Peyer's patch (tissue), 4 donors: Measurements from ENCODE around the gene BRI3. TPM values are rescaled to one million over a fixed set of nuclear protein-coding genes. Genes with fewer than 3 reads are reported as not detected.

Experiments
- DNase-seq, 3 donors: peaks; one replicate each; pipeline ENCODE4 v3.0.0-alpha.2; 2017 to 2019
- H3K27ac ChIP-seq, 4 donors: fragments of 200-600 bp; sonication (generic); one replicate each; pipeline ENCODE4 v1.5.1; 2016 to 2019
- H3K27me3 ChIP-seq, 2 donors: fragments of 200-600 bp; sonication (generic); one replicate each; pipeline ENCODE4 v1.5.1; 2019
- H3K36me3 ChIP-seq, 3 donors: fragments of 200-600 bp; sonication (generic); one replicate each; pipeline ENCODE4 v1.5.1; 2016 to 2019
- H3K4me1 ChIP-seq, 4 donors: fragments of 200-600 bp; sonication (generic); one replicate each; pipeline ENCODE4 v1.5.1; 2016 to 2019
- H3K4me3 ChIP-seq, 4 donors: fragments of 200-600 bp; sonication (generic); 1 replicate in 3 of 4; 2 replicates in 1 of 4; pipeline ENCODE4 v1.5.1; 2016 to 2019; ENCODE audit warnings: mild to moderate bottlenecking in 1 of 4
- H3K9me3 ChIP-seq, 4 donors: fragments of 200-600 bp; sonication (generic); one replicate each; pipeline ENCODE4 v1.5.1; 2016 to 2019; ENCODE audit warnings: mild to moderate bottlenecking in 1 of 4
- CTCF ChIP-seq, 6 experiments: fragments of 450-650 bp in 4 of 6; fragments of 200-600 bp in 2 of 6; sonication (generic) in 1 of 6; IDR thresholded peaks; one replicate each; pipeline ENCODE4 v1.5.1; 2017 to 2019; ENCODE audit warnings: antibody characterized with exemption in 6 of 6, mild to moderate bottlenecking in 3 of 6, moderate library complexity in 1 of 6
- POLR2A ChIP-seq, 2 donors: fragments of 450-650 bp; IDR thresholded peaks; one replicate each; pipeline ENCODE4 v1.5.1; 2017; ENCODE audit warnings: antibody characterized with exemption in 2 of 2, mild to moderate bottlenecking in 2 of 2, moderate library complexity in 2 of 2
- total RNA-seq, 4 donors: library from RNA; depleted of rRNA; stranded (reverse); fragments of >200 nt; gene quantifications; one replicate each; pipeline ENCODE4 v1.1.0, GENCODE V29; 2016

Gene BRI3
- total RNA-seq, 4 donors from 2014 or later: 21.5 to 91.2 (median 69.6) TPM

GRCh38 chr7:98303176-98303865 lies 21.8 kb downstream of the BRI3 start:
- Histone ChIP-seq H3K4me3 (no peak overlapping the region), H3K36me3 (peaks cover 0 to 39% (median 0%) of the 10 kb centered on the region in 3 donors), H3K4me1 (no peaks in the 10 kb centered on the region), H3K27ac (no peak overlapping the region), H3K27me3 (no peaks in the 10 kb centered on the region), H3K9me3 (no peaks in the 10 kb centered on the region)
- TF ChIP-seq POLR2A (IDR thresholded peaks at IDR 0.05) (no peak), CTCF (IDR thresholded peaks at IDR 0.05) (no peak)
- no peak for DNase-seq

DNA sequence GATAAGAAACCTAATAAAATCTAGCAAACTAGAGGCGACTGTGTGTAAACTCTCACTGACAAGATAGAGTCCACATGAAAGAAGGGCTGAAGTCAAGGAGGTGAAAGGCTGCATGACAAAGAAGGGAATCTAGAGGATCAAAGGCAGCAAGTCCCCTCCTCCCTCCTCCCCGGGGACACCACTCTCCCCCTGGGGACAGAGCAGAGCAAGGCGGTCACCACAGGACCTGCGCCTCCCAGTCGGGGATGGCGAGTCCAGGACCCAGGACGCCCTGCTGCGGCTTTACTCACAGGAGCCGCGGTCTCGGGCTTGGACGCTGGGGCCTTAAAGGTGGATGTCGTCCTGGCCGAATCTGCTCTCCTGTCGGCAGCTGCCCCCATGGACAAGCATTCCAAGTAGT lies 22.4 kb downstream of the BRI3 start:
- H3K4me3 ChIP-seq: no peak overlapping the region
- H3K4me1 ChIP-seq: no peaks in the 10 kb centered on the region
- no peak for DNase-seq
- H3K27ac ChIP-seq: no peak overlapping the region
- no peak for TF ChIP-seq POLR2A (IDR thresholded peaks at IDR 0.05)
- TF ChIP-seq CTCF (IDR thresholded peaks at IDR 0.05): no peak
- H3K36me3 ChIP-seq: peaks cover 0 to 43% (median 0%) of the 10 kb centered on the region in 3 donors
- no peaks in the 10 kb centered on the region for H3K9me3 ChIP-seq
- no peaks in the 10 kb centered on the region for H3K27me3 ChIP-seq

GRCh38 chr7:98305951-98306535 lies 24.6 kb downstream of the BRI3 start:
- Histone ChIP-seq H3K4me1 (no peaks in the 10 kb centered on the region), H3K9me3 (no peaks in the 10 kb centered on the region), H3K27me3 (no peaks in the 10 kb centered on the region), H3K4me3 (no peak overlapping the region), H3K27ac (no peak overlapping the region), H3K36me3 (peaks cover 0 to 57% (median 0%) of the 10 kb centered on the region in 3 donors)
- TF ChIP-seq CTCF (IDR thresholded peaks at IDR 0.05): no peak
- TF ChIP-seq POLR2A (IDR thresholded peaks at IDR 0.05): no peak
- DNase-seq: no peak

- Histone ChIP-seq H3K4me3 (no peak overlapping the region), H3K9me3 (no peaks in the 10 kb centered on the region), H3K27me3 (no peaks in the 10 kb centered on the region), H3K36me3 (peaks cover 0 to 56% (median 0%) of the 10 kb centered on the region in 3 donors), H3K4me1 (no peaks in the 10 kb centered on the region), H3K27ac (no peak overlapping the region)
- TF ChIP-seq CTCF (IDR thresholded peaks at IDR 0.05) (no peak), POLR2A (IDR thresholded peaks at IDR 0.05) (no peak)
- DNase-seq: no peak
Observed at GRCh38 chr7:98307971-98308466, 26.5 kb downstream of the BRI3 start.

DNA sequence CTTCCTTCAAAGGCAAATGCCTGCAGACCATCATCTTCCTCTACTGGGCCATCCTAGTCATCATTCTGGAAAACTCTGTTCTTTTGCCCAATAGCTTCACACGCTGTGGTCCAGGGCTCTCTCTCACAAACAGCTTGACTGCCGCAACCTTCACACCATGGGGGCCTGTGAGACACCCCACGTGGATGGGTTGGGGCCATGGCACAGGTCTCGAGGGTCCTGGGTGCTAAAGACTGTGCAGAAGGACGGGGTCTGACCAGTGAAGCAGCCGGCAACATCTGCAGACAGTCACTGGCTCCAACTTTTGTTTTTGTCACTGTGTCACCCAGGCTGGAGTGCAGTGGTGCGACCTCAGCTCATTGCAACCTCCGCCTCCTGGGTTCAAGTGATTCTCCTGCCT lies 28.1 kb downstream of the BRI3 start:
- TF ChIP-seq POLR2A (IDR thresholded peaks at IDR 0.05) (no peak), CTCF (IDR thresholded peaks at IDR 0.05) (no peak)
- DNase-seq: no peak
- H3K36me3 ChIP-seq: peaks cover 0 to 46% (median 0%) of the 10 kb centered on the region in 3 donors

More for the DNA sequence above, 28.1 kb downstream of the BRI3 start:
- H3K4me3 ChIP-seq: no peak overlapping the region
- no peaks in the 10 kb centered on the region for H3K4me1 ChIP-seq
- H3K27ac ChIP-seq: no peak overlapping the region
- no peaks in the 10 kb centered on the region for H3K9me3 ChIP-seq
- H3K27me3 ChIP-seq: no peaks in the 10 kb centered on the region
